ENCODE measurements around the gene NRCAM. TPM values are rescaled to one million over a fixed set of nuclear protein-coding genes. Genes with fewer than 3 reads are reported as not detected.

The NRCAM gene
- total RNA-seq, 2 donors from 2014 or later: 17.9 to 28.2 TPM

DNA sequence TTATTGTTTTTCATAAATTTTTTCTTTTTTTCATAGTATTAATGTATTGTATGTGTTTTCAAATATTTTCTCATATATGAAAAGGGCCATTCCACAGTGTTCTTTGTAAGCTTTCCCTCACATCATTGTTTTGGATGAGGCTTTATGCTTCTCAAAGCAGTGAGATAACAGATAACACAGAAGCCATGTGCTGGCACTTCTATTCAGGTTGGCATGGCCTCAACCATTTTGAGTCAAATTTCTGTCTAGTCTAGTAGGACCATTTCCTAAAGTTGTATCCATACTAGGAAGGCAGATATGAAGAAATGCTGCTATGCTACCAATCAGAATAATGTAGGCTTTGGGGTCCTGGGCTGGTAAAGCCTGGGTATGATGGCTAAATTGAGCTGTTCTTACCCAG lies 190.2 kb downstream of the NRCAM start:
- no peak overlapping the region for H3K27ac Mint-ChIP-seq
- H3K36me3 ChIP-seq (ENCODE audit: control insufficient read depth, insufficient read depth, low read length): no peaks in the 10 kb centered on the region
- no peaks in the 10 kb centered on the region for H3K27me3 Mint-ChIP-seq (ENCODE audit: insufficient read depth)
- no peak overlapping the region for H3K9ac ChIP-seq (ENCODE audit: extremely low read depth, low read length, poor library complexity, severe bottlenecking)
- no peaks in the 10 kb centered on the region for H3K9me3 Mint-ChIP-seq
- peaks cover 3% of the 10 kb centered on the region for H3K4me1 Mint-ChIP-seq
- no peaks in the 10 kb centered on the region for H3K9me3 ChIP-seq (ENCODE audit: control insufficient read depth, low read length)
- DNase-seq: no peak
- TF ChIP-seq, protein P1, sequence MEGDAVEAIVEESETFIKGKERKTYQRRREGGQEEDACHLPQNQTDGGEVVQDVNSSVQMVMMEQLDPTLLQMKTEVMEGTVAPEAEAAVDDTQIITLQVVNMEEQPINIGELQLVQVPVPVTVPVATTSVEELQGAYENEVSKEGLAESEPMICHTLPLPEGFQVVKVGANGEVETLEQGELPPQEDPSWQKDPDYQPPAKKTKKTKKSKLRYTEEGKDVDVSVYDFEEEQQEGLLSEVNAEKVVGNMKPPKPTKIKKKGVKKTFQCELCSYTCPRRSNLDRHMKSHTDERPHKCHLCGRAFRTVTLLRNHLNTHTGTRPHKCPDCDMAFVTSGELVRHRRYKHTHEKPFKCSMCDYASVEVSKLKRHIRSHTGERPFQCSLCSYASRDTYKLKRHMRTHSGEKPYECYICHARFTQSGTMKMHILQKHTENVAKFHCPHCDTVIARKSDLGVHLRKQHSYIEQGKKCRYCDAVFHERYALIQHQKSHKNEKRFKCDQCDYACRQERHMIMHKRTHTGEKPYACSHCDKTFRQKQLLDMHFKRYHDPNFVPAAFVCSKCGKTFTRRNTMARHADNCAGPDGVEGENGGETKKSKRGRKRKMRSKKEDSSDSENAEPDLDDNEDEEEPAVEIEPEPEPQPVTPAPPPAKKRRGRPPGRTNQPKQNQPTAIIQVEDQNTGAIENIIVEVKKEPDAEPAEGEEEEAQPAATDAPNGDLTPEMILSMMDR (conservative IDR thresholded peaks at IDR 0.05): no peak
- no peaks in the 10 kb centered on the region for H3K27me3 ChIP-seq (ENCODE audit: control insufficient read depth, insufficient read depth, low read length, poor library complexity, severe bottlenecking)
- H3K4me1 ChIP-seq (ENCODE audit: control insufficient read depth, insufficient read depth, low read length): no peaks in the 10 kb centered on the region
- no peak overlapping the region for H3K27ac ChIP-seq (ENCODE audit: low read depth, low read length)
- H3K4me3 ChIP-seq (ENCODE audit: low read length): no peak overlapping the region
- no peaks in the 10 kb centered on the region for H3K36me3 Mint-ChIP-seq (ENCODE audit: low read depth)
- no peak overlapping the region for H3K4me3 Mint-ChIP-seq

DNA sequence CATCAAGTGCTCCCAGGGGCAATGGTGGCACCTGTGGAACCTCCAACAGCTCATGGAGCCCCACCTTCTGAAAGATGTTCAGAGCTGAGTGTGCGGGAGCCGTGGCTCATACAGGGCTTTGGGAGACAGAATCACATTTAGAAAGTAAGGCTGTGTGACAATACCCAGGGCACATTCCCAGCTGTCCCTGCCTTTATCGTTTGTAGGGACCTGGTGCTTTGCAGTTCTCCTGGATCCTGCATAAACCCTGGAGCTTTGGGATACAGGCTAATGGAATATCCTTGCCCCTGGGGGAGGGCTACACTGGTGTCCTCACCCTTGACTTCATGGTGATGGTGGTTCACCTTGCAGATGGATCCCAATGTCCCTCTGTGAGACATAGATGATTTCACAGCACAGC lies 191.2 kb downstream of the NRCAM start:
- peaks cover under 1% of the 10 kb centered on the region for H3K9me3 Mint-ChIP-seq
- TF ChIP-seq, protein P1 (conservative IDR thresholded peaks at IDR 0.05): no peak

DNA sequence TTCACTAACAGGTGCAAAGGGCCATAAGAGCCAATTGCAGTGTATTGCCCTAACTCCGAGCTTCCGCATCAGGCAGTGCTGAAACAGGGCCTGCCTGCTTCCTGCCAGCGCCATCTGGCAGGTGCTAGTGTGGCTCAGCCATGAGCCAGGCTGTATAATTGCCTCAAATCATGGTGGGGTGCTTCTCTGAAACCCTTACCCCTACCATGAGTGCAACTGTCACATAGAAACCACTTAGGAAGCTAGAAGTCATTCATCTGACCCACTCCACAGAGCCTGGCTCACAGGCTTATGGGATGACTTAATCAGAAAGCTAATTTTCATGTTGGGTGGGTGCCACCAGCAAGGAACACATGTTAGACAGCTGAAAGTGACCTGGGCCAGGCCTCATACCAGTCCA lies 192.8 kb downstream of the NRCAM start:
- Histone ChIP-seq H3K36me3 (ENCODE audit: control insufficient read depth, insufficient read depth, low read length) (no peaks in the 10 kb centered on the region), H3K27me3 (ENCODE audit: control insufficient read depth, insufficient read depth, low read length, poor library complexity, severe bottlenecking) (no peaks in the 10 kb centered on the region), H3K9me3 (ENCODE audit: control insufficient read depth, low read length) (peaks cover 15% of the 10 kb centered on the region), H3K4me1 (ENCODE audit: control insufficient read depth, insufficient read depth, low read length) (no peaks in the 10 kb centered on the region), H3K27ac (ENCODE audit: low read depth, low read length) (no peak overlapping the region), H3K9ac (ENCODE audit: extremely low read depth, low read length, poor library complexity, severe bottlenecking) (no peak overlapping the region), H3K4me3 (ENCODE audit: low read length) (no peak overlapping the region)
- H3K4me3 Mint-ChIP-seq: no peak overlapping the region
- peaks cover 8% of the 10 kb centered on the region for H3K9me3 Mint-ChIP-seq
- 87 to 92% methylated on average over 3 of the region's 3 CpGs for WGBS, 2 experiments (ENCODE audit: insufficient coverage in 1 of 2, insufficient read length in 1 of 2)
- H3K27ac Mint-ChIP-seq: no peak overlapping the region
- peaks cover 3% of the 10 kb centered on the region for H3K4me1 Mint-ChIP-seq
- no peak for DNase-seq
- TF ChIP-seq, protein P1 (conservative IDR thresholded peaks at IDR 0.05): no peak
- no peaks in the 10 kb centered on the region for H3K27me3 Mint-ChIP-seq (ENCODE audit: insufficient read depth)
- no peaks in the 10 kb centered on the region for H3K36me3 Mint-ChIP-seq (ENCODE audit: low read depth)

More for the DNA sequence above, 191.2 kb downstream of the NRCAM start:
- WGBS, 2 experiments (ENCODE audit: insufficient coverage in 1 of 2, insufficient read length in 1 of 2): 93% methylated on average over 3 of the region's 3 CpGs
- H3K27ac Mint-ChIP-seq: no peak overlapping the region
- H3K4me1 Mint-ChIP-seq: peaks cover 3% of the 10 kb centered on the region
- no peak overlapping the region for H3K4me3 Mint-ChIP-seq
- Histone ChIP-seq H3K4me3 (ENCODE audit: low read length) (no peak overlapping the region), H3K9me3 (ENCODE audit: control insufficient read depth, low read length) (peaks cover under 1% of the 10 kb centered on the region), H3K27ac (ENCODE audit: low read depth, low read length) (no peak overlapping the region), H3K9ac (ENCODE audit: extremely low read depth, low read length, poor library complexity, severe bottlenecking) (no peak overlapping the region), H3K4me1 (ENCODE audit: control insufficient read depth, insufficient read depth, low read length) (no peaks in the 10 kb centered on the region), H3K27me3 (ENCODE audit: control insufficient read depth, insufficient read depth, low read length, poor library complexity, severe bottlenecking) (no peaks in the 10 kb centered on the region), H3K36me3 (ENCODE audit: control insufficient read depth, insufficient read depth, low read length) (no peaks in the 10 kb centered on the region)
- no peak for DNase-seq
- no peaks in the 10 kb centered on the region for H3K36me3 Mint-ChIP-seq (ENCODE audit: low read depth)
- no peaks in the 10 kb centered on the region for H3K27me3 Mint-ChIP-seq (ENCODE audit: insufficient read depth)
